IMR-90 (cell line): ENCODE results near the gene MYDGF. TPM values are rescaled to one million over a fixed set of nuclear protein-coding genes. Genes with fewer than 3 reads are reported as not detected.

Experiments used
- ATAC-seq: fragments of 200-7000 bp; cut with Tn5 transposase; 2 replicates; pipeline ENCODE4 v1.9.1; 2020; ENCODE audit warnings: low read depth, mild to moderate bottlenecking, moderate library complexity
- BruUV-seq: library from RNA; stranded (reverse); fragments of 400-500 nt; replicated peaks from 2 replicates; lab custom pipeline; 2021; lab: Mats Ljungman, UMichigan
- CTCF ChIA-PET: fragments of 300-600 bp; formaldehyde crosslinking; extraction: SDS; loops from one replicate; lab custom pipeline; 2021; ENCODE audit warnings: antibody characterized with exemption; lab: Yijun Ruan, JAX
- POLR2A ChIA-PET: fragments of 300-600 bp; sonication (Branson Sonifier 250); formaldehyde crosslinking; loops from one replicate; lab custom pipeline; 2022; ENCODE audit warnings: antibody characterized with exemption; ENCODE audit not compliant: unreplicated experiment; lab: Charles Lee
- DNase-seq: peaks from one replicate; pipeline ENCODE4 v3.0.0; 2013
- H2AFZ ChIP-seq: replicated peaks from 2 replicates; pipeline ENCODE3; 2013; ENCODE audit warnings: low read length, mild to moderate bottlenecking; ENCODE audit not compliant: poor library complexity
- H2AK5ac ChIP-seq: 2 replicates; pipeline ENCODE4 v1.6.1; 2013; ENCODE audit warnings: low read depth, low read length, inconsistent platforms
- H2AK9ac ChIP-seq: replicated peaks from 2 replicates; pipeline ENCODE3; 2013; ENCODE audit warnings: mild to moderate bottlenecking, low read depth, low read length, moderate library complexity; ENCODE audit not compliant: poor library complexity
- H2BK120ac ChIP-seq: 2 replicates; pipeline ENCODE4 v1.6.1; 2013; ENCODE audit warnings: low read depth, low read length, inconsistent platforms
- H2BK15ac ChIP-seq: 3 replicates; pipeline ENCODE4 v1.6.1; 2013; ENCODE audit warnings: low read depth, low read length, inconsistent platforms
- H2BK20ac ChIP-seq: 2 replicates; pipeline ENCODE4 v1.6.1; 2013; ENCODE audit warnings: low read depth, mild to moderate bottlenecking, inconsistent platforms, low read length, moderate library complexity
- H2BK5ac ChIP-seq: 2 replicates; pipeline ENCODE4 v1.6.1; 2013; ENCODE audit warnings: mild to moderate bottlenecking, low read depth, low read length, inconsistent platforms; ENCODE audit not compliant: poor library complexity, severe bottlenecking
- H3K14ac ChIP-seq: replicated peaks from 2 replicates; pipeline ENCODE4 v1.6.1; 2013; ENCODE audit warnings: low read depth, low read length, inconsistent platforms
- H3K18ac ChIP-seq: 2 replicates; pipeline ENCODE4 v1.6.1; 2013; ENCODE audit warnings: low read depth, low read length, control low read depth
- H3K23ac ChIP-seq: 2 replicates; pipeline ENCODE4 v1.6.1; 2013; ENCODE audit warnings: low read depth, low read length, inconsistent platforms
- H3K27ac ChIP-seq: 2 replicates; pipeline ENCODE4 v1.5.1; 2013; ENCODE audit warnings: mild to moderate bottlenecking, control low read depth, low read length; ENCODE audit not compliant: insufficient read depth
- H3K27me3 ChIP-seq: 2 replicates; pipeline ENCODE4 v1.6.1; 2013; ENCODE audit warnings: low read length; ENCODE audit not compliant: control insufficient read depth, insufficient read depth
- H3K36me3 ChIP-seq: 2 replicates; pipeline ENCODE4 v1.6.1; 2013; ENCODE audit warnings: low read length, mixed read lengths; ENCODE audit not compliant: control insufficient read depth, insufficient read depth
- H3K4ac ChIP-seq: 2 replicates; pipeline ENCODE4 v1.6.1; 2013; ENCODE audit warnings: low read depth, low read length, inconsistent platforms
- H3K4me1 ChIP-seq: 2 replicates; pipeline ENCODE4 v1.6.1; 2013; ENCODE audit warnings: low read length, mixed read lengths; ENCODE audit not compliant: control insufficient read depth, insufficient read depth
- H3K4me2 ChIP-seq: 2 replicates; pipeline ENCODE4 v1.6.1; 2013; ENCODE audit warnings: low read depth, mild to moderate bottlenecking, control low read depth, low read length, moderate library complexity
- H3K4me3 ChIP-seq: 2 replicates; pipeline ENCODE4 v1.5.1; 2013; ENCODE audit warnings: low read depth, mild to moderate bottlenecking, control low read depth, low read length, moderate library complexity; ENCODE audit not compliant: insufficient read depth
- H3K56ac ChIP-seq: 2 replicates; pipeline ENCODE4 v1.6.1; 2013; ENCODE audit warnings: low read length, inconsistent platforms; ENCODE audit not compliant: insufficient read depth; ENCODE audit errors: extremely low read depth
- H3K79me1 ChIP-seq, 2 experiments: 2 replicates each; pipeline ENCODE4 v1.6.1; 2013; ENCODE audit warnings: low read length in 2 of 2, inconsistent platforms in 1 of 2, low read depth in 1 of 2
- H3K9ac ChIP-seq: 2 replicates; pipeline ENCODE4 v1.6.1; 2013; ENCODE audit warnings: low read depth, low read length, control low read depth
- H3K9me1 ChIP-seq: 2 replicates; pipeline ENCODE4 v1.6.1; 2013; ENCODE audit warnings: low read length, inconsistent platforms; ENCODE audit not compliant: insufficient read depth
- H3K9me3 ChIP-seq: 2 replicates; pipeline ENCODE4 v1.6.1; 2013; ENCODE audit warnings: low read length; ENCODE audit not compliant: control insufficient read depth, insufficient read depth
- H4K20me1 ChIP-seq: 2 replicates; pipeline ENCODE4 v1.6.1; 2013; ENCODE audit warnings: low read length, inconsistent platforms; ENCODE audit not compliant: insufficient read depth
- H4K5ac ChIP-seq: 2 replicates; pipeline ENCODE4 v1.6.1; 2013; ENCODE audit warnings: mild to moderate bottlenecking, low read depth, low read length, control low read depth
- H4K8ac ChIP-seq, 2 experiments: 2 replicates each; pipeline ENCODE4 v1.6.1; 2013; ENCODE audit warnings: low read depth in 2 of 2, low read length in 2 of 2, control low read depth in 1 of 2, inconsistent platforms in 1 of 2
- H4K91ac ChIP-seq: 2 replicates; pipeline ENCODE4 v1.6.1; 2013; ENCODE audit warnings: low read depth, low read length, inconsistent platforms; ENCODE audit not compliant: insufficient read depth
- CEBPB ChIP-seq: IDR thresholded peaks from 2 replicates; pipeline ENCODE4 v1.6.1; 2012; ENCODE audit warnings: low read depth, low read length, improper control_type of control experiment
- CHD1 ChIP-seq: IDR thresholded peaks from 2 replicates; pipeline ENCODE4 v1.6.1; 2012; ENCODE audit warnings: low read depth, low read length, improper control_type of control experiment
- CTCF ChIP-seq: conservative IDR thresholded peaks from 2 replicates; pipeline ENCODE4 v1.5.1; 2012; ENCODE audit warnings: mild to moderate bottlenecking, low read depth, low read length, improper control_type of control experiment
- ELK1 ChIP-seq: fragments of 150-350 bp; IDR thresholded peaks from 2 replicates; pipeline ENCODE4 v1.6.1; 2016; ENCODE audit warnings: low read depth, mild to moderate bottlenecking, low read length, moderate library complexity, borderline replicate concordance
- FOS ChIP-seq: fragments of 150-350 bp; IDR thresholded peaks from 2 replicates; pipeline ENCODE4 v1.6.1; 2016; ENCODE audit warnings: low read depth, low read length
- MAFK ChIP-seq: IDR thresholded peaks from 2 replicates; pipeline ENCODE4 v1.6.1; 2012; ENCODE audit warnings: low read depth, low read length, improper control_type of control experiment
- MAZ ChIP-seq: IDR thresholded peaks from 2 replicates; pipeline ENCODE4 v1.6.1; 2012; ENCODE audit warnings: low read depth, mild to moderate bottlenecking, low read length, improper control_type of control experiment, moderate library complexity, borderline replicate concordance
- MXI1 ChIP-seq: IDR thresholded peaks from 2 replicates; pipeline ENCODE4 v1.6.1; 2012; ENCODE audit warnings: low read depth, mild to moderate bottlenecking, low read length, moderate library complexity, borderline replicate concordance
- POLR2A ChIP-seq: IDR thresholded peaks from 2 replicates; pipeline ENCODE4 v1.6.1; 2012; ENCODE audit warnings: mild to moderate bottlenecking, low read depth, low read length
- RAD21 ChIP-seq: IDR thresholded peaks from 2 replicates; pipeline ENCODE4 v1.6.1; 2012; ENCODE audit warnings: low read length, improper control_type of control experiment
- RCOR1 ChIP-seq: IDR thresholded peaks from 2 replicates; pipeline ENCODE4 v1.6.1; 2012; ENCODE audit warnings: mild to moderate bottlenecking, low read length, improper control_type of control experiment; ENCODE audit not compliant: insufficient replicate concordance
- RFX5 ChIP-seq: IDR thresholded peaks from 2 replicates; pipeline ENCODE4 v1.8.0; 2012; ENCODE audit warnings: low read depth, mild to moderate bottlenecking, low read length, moderate library complexity
- SMC3 ChIP-seq: fragments of 150-350 bp; IDR thresholded peaks from 2 replicates; pipeline ENCODE4 v1.6.1; 2016; ENCODE audit warnings: low read depth, mild to moderate bottlenecking, antibody characterized with exemption, low read length, moderate library complexity
- WGBS, 2 experiments: methylation state at CpG; one replicate each; pipeline versions ENCODE4 v1.1.5 to v1.1.7; 2013; ENCODE audit warnings: missing lambda C conversion rate in 2 of 2; ENCODE audit not compliant: insufficient read length in 1 of 2; ENCODE audit errors: extremely low coverage in 2 of 2; 5-methylcytosine and 5-hydroxymethylcytosine counted together
- dilution Hi-C: fragments of 300-500 bp; cut with HindIII; formaldehyde crosslinking; loops from one replicate; pipeline ENCODE4 v1.14.3; 2018; ENCODE audit warnings: low sequenced_read_pairs; ENCODE audit not compliant: unreplicated experiment
- in situ Hi-C: fragments of 300-500 bp; cut with MboI; formaldehyde crosslinking; loops from 3 replicates; pipeline ENCODE4 v1.14.3; 2019; ENCODE audit warnings: low sequenced_read_pairs, inconsistent platforms, mixed read lengths
- intact Hi-C: fragments of 100-400 bp; cut with micrococcal nuclease; formaldehyde crosslinking; loops from 2 replicates; pipeline ENCODE4 v1.10.0; 2022
- polyA plus RNA-seq, 3 experiments: library from polyadenylated mRNA; depleted of rRNA; stranded (reverse); fragments of >200 nt; gene quantifications; 2 replicates each; pipeline ENCODE4 v1.2.3, GENCODE V29; 2012; ENCODE audit warnings: low replicate concordance in 1 of 3
- total RNA-seq: library from RNA; depleted of rRNA; stranded (reverse); fragments of >200 nt; gene quantifications from 2 replicates; pipeline ENCODE4 v1.2.3, GENCODE V29; 2012

Gene MYDGF
- total and polyA plus RNA-seq, 2 of the 4 experiments (the other 2 are of a cell fraction): 203 to 310 TPM

- TF ChIP-seq ELK1: no peak
- TF ChIP-seq CEBPB: peak; percentile 63
- peak; percentile 52; the same call in 1 of the 2 replicates for TF ChIP-seq FOS
Observed at GRCh38 chr19:4669723-4670480, at the start of gene MYDGF (continued).

GRCh38 chr19:4719499-4719866, 49.3 kb upstream of the MYDGF start:
- no peak overlapping the region for H2AFZ ChIP-seq
- in situ Hi-C loops (no loop called here), intact Hi-C loops (no loop called here), dilution Hi-C loops (no loop called here)
- no peak overlapping the region for H3K23ac ChIP-seq
- H2BK15ac ChIP-seq: no peak overlapping the region
- no peak for DNase-seq
- no peak overlapping the region for H3K56ac ChIP-seq
- CTCF ChIA-PET: no interaction called here
- 100% methylated on average over 2 of the region's 11 CpGs; no CpG with 5 or more reads in 1 of the 2 experiments for WGBS, 2 experiments
- H2BK5ac ChIP-seq: no peak overlapping the region
- H3K4me1 ChIP-seq: peaks cover 6% of the 10 kb centered on the region
- no peak overlapping the region for H3K14ac ChIP-seq
- H2BK120ac ChIP-seq: no peak overlapping the region
- no peak overlapping the region for H3K4me2 ChIP-seq
- H3K4me3 ChIP-seq: no peak overlapping the region
- no peak overlapping the region for H2BK20ac ChIP-seq
- H3K9ac ChIP-seq: no peak overlapping the region
- no TSS peak for BruUV-seq
- H4K5ac ChIP-seq: no peak overlapping the region
- no peak overlapping the region for H3K18ac ChIP-seq
- peaks cover 47% of the 10 kb centered on the region for H3K36me3 ChIP-seq
- H2AK5ac ChIP-seq: no peak overlapping the region
- no peak overlapping the region for H4K91ac ChIP-seq
- POLR2A ChIA-PET: no interaction called here
- ATAC-seq: no peak
- H4K8ac ChIP-seq: no peak overlapping the region
- no peaks in the 10 kb centered on the region for H3K27me3 ChIP-seq
- no peaks in the 10 kb centered on the region for H3K9me3 ChIP-seq
- peaks cover 3% of the 10 kb centered on the region; the same call in 1 of the 2 replicates for H3K9me1 ChIP-seq
- H4K20me1 ChIP-seq: peaks cover 9% of the 10 kb centered on the region; the same call in 1 of the 2 replicates
- peak overlapping the region; percentile 48 for H2AK9ac ChIP-seq
- H3K4ac ChIP-seq: no peak overlapping the region
- peaks cover 32 to 81% of the 10 kb centered on the region in 2 experiments for H3K79me1 ChIP-seq
- no peak for TF ChIP-seq POLR2A
- TF ChIP-seq RAD21: no peak
- TF ChIP-seq CHD1: no peak
- TF ChIP-seq RCOR1: no peak
- TF ChIP-seq MAFK: no peak
- no peak for TF ChIP-seq MAZ
- TF ChIP-seq SMC3: no peak
- TF ChIP-seq RFX5: no peak
- TF ChIP-seq CTCF: no peak
- no peak for TF ChIP-seq FOS
- no peak for TF ChIP-seq MXI1
- no peak overlapping the region for H3K27ac ChIP-seq
